HAP-1 (cell line): Measurements from ENCODE around the gene GRN.
A peak's percentile ranks its signal among the peaks of the same experiment; 100 is the strongest.

Source experiments
- DNase-seq, 2 experiments: peaks; one replicate each; pipeline ENCODE4 v3.0.0-alpha.2; 2016 to 2020; ENCODE audit warnings: low spot score in 2 of 2
- H3K27me3 ChIP-seq: fragments of 250-450 bp; sonication (Bioruptor Pico); 2 replicates; pipeline ENCODE4 v1.5.1; 2020; ENCODE audit warnings: low read depth, mild to moderate bottlenecking, moderate library complexity
- H3K36me3 ChIP-seq: fragments of 250-450 bp; sonication (Bioruptor Pico); replicated peaks from 2 replicates; pipeline ENCODE4 v1.5.1; 2020; ENCODE audit warnings: mild to moderate bottlenecking
- H3K4me1 ChIP-seq: fragments of 250-450 bp; sonication (Bioruptor Pico); 2 replicates; pipeline ENCODE4 v1.5.1; 2020; ENCODE audit warnings: mild to moderate bottlenecking
- H3K4me3 ChIP-seq: fragments of 250-450 bp; sonication (Bioruptor Pico); 2 replicates; pipeline ENCODE4 v1.5.1; 2020; ENCODE audit warnings: mild to moderate bottlenecking, moderate library complexity
- H3K9me3 ChIP-seq: fragments of 250-450 bp; sonication (Bioruptor Pico); 2 replicates; pipeline ENCODE4 v1.5.1; 2020; ENCODE audit warnings: mild to moderate bottlenecking, moderate library complexity
- in situ Hi-C: fragments of 300-500 bp; cut with MboI; formaldehyde crosslinking; loops from 3 replicates; pipeline ENCODE4 v1.14.3; 2020; ENCODE audit warnings: low sequenced_read_pairs, inconsistent platforms, mixed read lengths

The GRN gene

DNA sequence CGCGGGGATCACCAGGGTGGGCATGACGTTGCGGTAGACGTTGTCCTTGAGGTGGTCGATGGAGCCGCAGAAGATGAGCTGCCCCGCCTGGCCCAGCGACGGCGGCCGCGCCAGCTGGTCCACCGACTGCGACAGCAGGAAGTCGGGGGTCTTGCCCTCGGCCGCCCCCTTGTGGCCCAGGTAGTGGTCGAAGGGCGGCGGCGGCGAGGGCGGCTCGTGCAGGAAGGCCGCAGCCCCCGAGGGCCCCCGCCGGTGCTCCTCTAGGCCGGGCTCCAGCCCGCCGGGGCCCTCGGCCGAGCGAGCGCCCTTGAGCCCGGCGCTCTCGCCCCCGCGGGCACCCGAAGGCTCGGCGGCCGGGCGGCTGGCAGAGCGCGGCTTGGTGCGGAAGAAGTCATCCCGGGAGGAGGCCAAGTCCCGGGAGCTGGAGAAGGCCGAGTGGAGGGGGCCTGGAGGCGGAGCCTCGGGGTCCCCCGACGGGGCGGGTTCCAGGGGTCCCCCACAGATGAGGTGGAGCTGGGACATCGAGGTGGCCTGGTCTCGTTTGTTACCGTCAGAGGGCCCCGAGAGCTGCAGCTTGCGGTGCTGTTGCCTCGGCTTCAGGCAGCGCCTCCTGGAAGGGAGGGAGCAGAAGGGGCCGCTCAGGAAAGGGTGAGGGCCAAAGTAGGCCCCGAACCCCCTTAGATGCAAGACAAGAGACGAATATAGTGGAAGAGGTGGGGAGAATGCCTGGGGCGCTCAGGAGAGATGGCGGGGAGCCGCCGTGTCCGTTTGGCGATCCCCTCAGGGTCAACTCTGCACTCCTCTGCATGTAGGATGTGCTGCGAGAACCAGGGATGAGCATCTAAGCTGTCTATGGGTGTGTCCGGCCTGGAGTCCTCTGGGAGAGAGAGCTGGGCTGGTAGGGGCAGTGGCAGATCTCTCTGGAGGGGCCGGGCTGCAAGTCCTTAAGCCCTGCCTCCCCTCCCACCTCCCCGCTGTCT is 9.8 kb downstream of the GRN start:
- Histone ChIP-seq H3K36me3 (peaks cover 20% of the 10 kb centered on the region), H3K27me3 (no peaks in the 10 kb centered on the region), H3K9me3 (no peaks in the 10 kb centered on the region), H3K4me1 (no peaks in the 10 kb centered on the region), H3K4me3 (no peak overlapping the region)
- no peak for DNase-seq
- in situ Hi-C loops, result no loop called here

DNA sequence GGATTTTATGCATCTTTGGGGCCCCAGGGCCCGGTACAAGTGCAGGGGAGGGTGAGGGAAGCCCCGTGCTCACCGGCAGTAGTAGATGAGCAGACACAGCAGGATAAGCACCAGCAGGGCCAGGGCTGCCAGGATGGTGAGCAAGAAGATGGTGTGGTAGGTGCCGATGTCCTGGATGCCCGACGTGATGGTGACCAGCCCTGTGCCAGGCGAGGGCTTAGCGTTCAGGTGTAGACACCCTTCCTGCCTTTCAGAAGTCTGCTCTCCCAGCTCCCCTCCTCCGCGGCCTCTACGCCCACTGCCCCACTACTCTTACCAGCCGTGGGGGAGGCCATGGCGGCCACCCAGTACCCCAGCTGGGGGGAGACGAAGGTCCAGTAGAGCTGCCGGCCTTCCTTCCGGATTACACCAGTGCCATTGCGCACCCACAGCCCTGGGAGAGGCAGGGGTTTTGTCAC is 10.6 kb downstream of the GRN start:
- Histone ChIP-seq H3K4me1 (no peaks in the 10 kb centered on the region), H3K27me3 (no peaks in the 10 kb centered on the region), H3K4me3 (no peak overlapping the region), H3K9me3 (no peaks in the 10 kb centered on the region), H3K36me3 (peaks cover 17% of the 10 kb centered on the region)
- no peak for DNase-seq
- in situ Hi-C loops, result no loop called here

DNA sequence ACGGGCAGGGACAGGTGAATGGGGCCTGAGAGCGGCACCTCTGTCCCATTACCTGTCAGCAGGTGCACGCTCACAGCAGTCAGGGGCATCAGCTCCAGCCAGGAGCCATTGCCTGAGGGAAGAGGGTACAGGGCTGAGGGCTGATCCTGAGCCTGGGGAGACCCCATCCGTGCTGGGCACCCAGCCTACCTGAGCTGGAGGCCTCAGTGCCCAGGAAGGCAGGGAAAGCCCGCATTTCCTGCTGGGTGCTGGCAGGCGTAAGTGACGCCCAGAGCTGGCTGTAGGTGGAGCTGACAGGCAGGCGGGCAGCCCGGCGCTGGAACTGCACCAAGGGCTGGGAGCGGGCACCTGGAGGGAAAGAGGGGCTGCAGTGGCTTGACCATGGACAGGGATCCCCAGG is 11.1 kb downstream of the GRN start:
- in situ Hi-C loops, result no loop called here
- H3K4me1 ChIP-seq, result peaks cover 4% of the 10 kb centered on the region; the same call in 1 of the 2 replicates
- peaks cover 11% of the 10 kb centered on the region for H3K36me3 ChIP-seq
- no peak for DNase-seq
- H3K27me3 ChIP-seq, result no peaks in the 10 kb centered on the region
- no peaks in the 10 kb centered on the region for H3K9me3 ChIP-seq
- no peak overlapping the region for H3K4me3 ChIP-seq

DNA sequence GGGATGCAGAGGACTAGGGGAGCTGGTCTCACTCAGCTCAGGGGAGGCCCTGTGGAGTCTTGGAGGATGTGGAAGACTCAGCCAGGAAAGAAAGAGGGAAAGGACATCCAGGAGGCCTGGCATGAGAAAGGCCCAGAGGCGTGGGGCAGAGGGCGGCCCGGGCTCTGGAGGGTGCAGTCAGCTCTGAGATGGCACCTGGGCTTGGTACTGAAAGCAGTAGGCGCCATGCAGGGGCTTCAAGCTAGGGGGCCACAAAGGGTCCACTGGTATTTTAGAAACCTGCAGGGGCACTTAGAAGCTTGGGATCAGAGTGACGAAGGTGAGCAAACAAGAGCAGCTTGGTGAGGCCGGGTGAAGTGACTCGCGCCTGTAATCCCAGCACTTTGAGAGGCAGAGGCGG is 13.0 kb downstream of the GRN start:
- H3K4me3 ChIP-seq, result no peak overlapping the region
- DNase-seq, result no peak
- H3K27me3 ChIP-seq, result no peaks in the 10 kb centered on the region
- H3K36me3 ChIP-seq, result no peaks in the 10 kb centered on the region
- peaks cover 6% of the 10 kb centered on the region; the same call in 1 of the 2 replicates for H3K4me1 ChIP-seq
- in situ Hi-C loops, result no loop called here
- H3K9me3 ChIP-seq, result no peaks in the 10 kb centered on the region

DNA sequence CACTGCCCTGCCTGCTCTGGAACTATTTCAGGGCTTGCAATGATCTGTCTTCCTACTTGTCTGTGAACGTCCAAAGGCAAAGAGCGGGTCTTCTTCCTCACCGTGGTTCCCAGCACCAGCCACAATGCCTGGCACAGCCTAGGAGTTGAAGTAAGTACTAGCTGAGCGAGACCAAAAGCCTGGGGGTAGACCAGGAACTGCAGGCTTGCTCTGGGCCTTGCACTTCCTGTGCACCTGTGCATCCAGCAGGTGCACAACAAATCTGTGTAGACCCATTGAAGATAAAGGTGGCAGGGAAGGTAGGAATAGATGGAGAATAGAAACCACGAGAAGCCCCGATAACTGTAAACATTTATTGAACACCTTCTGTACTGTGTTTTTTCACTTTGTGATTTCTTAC is 13.9 kb downstream of the GRN start:
- in situ Hi-C loops, result no loop called here
- Histone ChIP-seq H3K36me3 (no peaks in the 10 kb centered on the region), H3K27me3 (no peaks in the 10 kb centered on the region)

DNA sequence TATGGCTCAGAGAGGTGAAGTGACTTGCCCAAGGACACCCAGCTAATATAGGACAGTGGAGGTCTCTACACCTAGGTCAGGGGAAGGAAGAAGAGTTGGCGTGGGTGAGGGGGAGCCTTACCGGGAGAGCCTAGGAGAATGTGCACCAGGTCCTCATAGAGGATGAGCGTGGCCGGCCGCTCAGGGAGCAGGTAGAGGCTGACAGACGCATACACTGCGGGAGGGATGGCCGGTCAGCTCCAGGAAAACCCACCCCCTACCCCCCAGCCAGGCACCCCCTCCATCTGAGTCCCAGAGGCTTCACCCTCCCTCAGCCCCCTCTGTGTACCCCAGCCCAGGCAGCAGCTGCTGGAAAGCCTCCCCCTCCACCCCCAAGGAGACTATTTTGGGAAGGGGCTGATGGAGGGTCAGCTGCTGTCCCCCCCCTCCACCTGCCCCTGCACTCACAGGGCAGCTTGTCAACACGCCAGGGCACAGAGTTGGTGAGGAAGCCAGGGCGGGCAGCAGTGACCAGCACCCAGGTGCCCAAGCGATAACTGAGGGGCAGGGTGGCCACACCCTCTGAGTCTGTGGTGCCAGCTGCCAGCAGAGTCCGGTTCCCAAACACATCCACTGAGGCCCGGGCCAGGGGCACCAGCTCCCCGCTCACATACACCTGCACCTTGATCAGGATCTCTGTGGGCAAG is 14.5 kb downstream of the GRN start:
- no peaks in the 10 kb centered on the region for H3K9me3 ChIP-seq
- H3K4me3 ChIP-seq, result no peak overlapping the region
- in situ Hi-C loops, result no loop called here
- no peaks in the 10 kb centered on the region for H3K27me3 ChIP-seq
- H3K36me3 ChIP-seq, result no peaks in the 10 kb centered on the region
- peaks cover 6% of the 10 kb centered on the region; the same call in 1 of the 2 replicates for H3K4me1 ChIP-seq
- no peak for DNase-seq

More for the DNA sequence above, 13.9 kb downstream of the GRN start:
- H3K4me3 ChIP-seq, result no peak overlapping the region
- H3K9me3 ChIP-seq, result no peaks in the 10 kb centered on the region
- peaks cover 6% of the 10 kb centered on the region; the same call in 1 of the 2 replicates for H3K4me1 ChIP-seq
- DNase-seq, result no peak

DNA sequence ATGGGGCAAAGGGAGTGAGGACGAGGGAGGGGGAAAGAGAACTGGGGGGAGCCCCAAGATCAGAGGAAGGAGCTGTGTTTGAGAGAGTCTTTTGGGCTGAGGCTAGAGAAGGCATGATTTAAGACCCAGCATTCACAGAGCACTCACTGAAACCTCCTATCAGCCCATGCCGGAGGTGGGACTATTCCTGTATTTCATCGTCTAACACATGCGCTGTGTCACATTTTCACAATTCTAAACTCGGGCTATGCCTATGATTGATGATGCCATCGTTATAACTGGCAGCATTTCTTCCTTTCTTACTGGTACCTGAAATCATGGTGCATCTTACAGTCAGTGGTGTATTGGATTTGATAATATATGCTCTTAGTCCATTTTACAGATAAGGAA is 15.0 kb downstream of the GRN start:
- Histone ChIP-seq H3K27me3 (no peaks in the 10 kb centered on the region), H3K36me3 (no peaks in the 10 kb centered on the region), H3K4me1 (peaks cover 6% of the 10 kb centered on the region; the same call in 1 of the 2 replicates), H3K9me3 (no peaks in the 10 kb centered on the region), H3K4me3 (no peak overlapping the region)
- no peak for DNase-seq
- in situ Hi-C loops, result no loop called here

DNA sequence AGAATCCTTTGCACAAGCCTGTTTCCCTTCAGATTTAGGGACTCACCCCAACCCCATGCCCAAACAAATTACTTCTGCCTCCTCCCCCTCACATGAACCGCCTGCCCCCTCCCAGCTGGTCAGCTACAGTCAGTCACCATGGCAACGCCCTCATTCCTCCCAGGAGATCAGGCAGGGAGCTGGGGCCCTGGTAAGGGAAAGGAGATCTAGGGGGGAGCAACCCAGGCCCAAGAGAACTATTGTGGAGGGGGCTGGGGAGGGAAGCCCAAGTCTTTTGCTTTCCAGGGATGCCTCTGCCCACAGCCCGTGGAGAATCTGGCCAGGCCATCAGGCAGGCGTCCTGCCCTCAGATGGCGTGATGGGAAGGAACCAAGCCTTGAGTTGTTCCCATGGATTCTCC is 15.7 kb downstream of the GRN start:
- Histone ChIP-seq H3K4me3 (no peak overlapping the region), H3K36me3 (no peaks in the 10 kb centered on the region), H3K27me3 (peaks cover 1% of the 10 kb centered on the region; the same call in 1 of the 2 replicates), H3K4me1 (peaks cover 6% of the 10 kb centered on the region; the same call in 1 of the 2 replicates), H3K9me3 (no peaks in the 10 kb centered on the region)
- in situ Hi-C loops, result no loop called here
- peak in 1 of 2 experiments; percentile 55 for DNase-seq

DNA sequence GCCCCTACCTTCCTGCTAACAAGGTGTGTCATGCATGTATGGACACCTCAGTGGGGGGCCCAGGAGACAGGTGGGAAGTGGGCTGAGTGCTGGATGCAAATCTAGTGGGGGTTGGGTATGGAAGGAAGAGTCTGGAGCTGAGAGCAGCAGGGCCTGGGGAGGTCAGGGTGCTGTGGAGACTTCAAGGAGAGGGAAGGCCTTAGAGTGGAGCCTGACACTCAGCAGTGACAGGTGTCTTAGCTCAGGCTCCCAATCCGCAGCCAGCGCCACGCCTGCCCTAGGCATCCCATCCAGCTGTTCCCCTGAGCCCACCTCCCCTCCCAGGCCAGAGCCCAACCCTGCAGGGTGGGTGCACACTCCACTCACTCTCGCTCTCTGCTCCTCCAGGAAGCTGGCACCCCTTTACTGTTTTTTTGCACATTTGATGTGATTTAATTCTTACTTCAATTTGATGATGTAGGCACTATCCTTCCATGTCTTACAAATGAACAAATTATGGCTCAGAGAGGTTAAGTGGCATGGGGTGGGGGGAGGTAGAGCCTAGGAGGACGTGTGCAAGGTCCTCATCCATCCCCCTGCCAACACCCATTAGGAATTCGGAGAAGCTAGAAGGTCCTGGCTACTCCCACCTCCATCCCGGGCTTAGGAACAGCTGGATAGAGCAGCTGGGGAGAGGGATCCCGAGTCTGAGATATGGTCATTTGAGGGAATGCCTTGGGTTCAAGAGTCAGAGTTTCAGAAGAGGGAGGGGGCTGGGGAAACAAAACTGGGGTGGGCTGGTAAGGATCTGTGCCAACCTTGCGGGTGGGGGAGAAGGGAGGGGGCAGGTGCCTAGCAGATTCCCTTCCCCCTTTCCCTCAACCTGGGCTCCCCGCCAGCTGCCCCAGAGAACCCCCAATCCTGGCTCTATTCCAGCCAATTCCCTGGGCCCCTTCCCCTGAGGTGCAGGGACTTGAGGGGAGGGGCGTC is 16.5 kb downstream of the GRN start:
- Histone ChIP-seq H3K36me3 (no peaks in the 10 kb centered on the region), H3K4me3 (no peak overlapping the region), H3K27me3 (peaks cover 5% of the 10 kb centered on the region; the same call in 1 of the 2 replicates), H3K4me1 (peaks cover 6% of the 10 kb centered on the region; the same call in 1 of the 2 replicates), H3K9me3 (no peaks in the 10 kb centered on the region)
- no peak for DNase-seq
- in situ Hi-C loops, result no loop called here

DNA sequence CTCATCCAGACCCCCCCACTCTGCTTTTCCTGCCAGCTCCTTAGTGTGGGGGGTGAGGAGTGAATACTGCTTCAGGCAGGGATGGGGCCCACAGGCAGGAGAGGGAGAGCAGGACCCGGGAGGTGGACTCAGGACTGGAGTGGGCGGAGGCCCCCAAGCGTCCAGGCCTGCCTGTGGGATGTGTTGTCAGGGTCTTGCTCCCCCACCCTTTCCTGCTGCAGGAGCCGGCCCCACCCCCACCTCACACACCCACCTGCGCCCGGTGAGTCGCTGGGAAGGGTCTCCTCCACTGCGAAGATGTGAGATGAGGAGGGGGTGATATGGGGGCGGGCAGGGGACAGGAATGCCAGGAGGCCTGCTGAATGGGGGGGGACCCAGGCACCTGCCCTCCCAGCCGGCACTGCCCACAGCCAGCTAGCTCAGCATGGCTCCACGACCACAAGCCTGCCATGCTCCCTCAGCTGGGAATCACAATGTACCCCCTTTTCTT is 17.4 kb downstream of the GRN start:
- Histone ChIP-seq H3K4me1 (peaks cover 6% of the 10 kb centered on the region; the same call in 1 of the 2 replicates), H3K9me3 (no peaks in the 10 kb centered on the region), H3K36me3 (no peaks in the 10 kb centered on the region), H3K4me3 (peak overlapping the region; percentile 64), H3K27me3 (peaks cover 5% of the 10 kb centered on the region; the same call in 1 of the 2 replicates)
- in situ Hi-C loops, result no loop called here
- no peak for DNase-seq

DNA sequence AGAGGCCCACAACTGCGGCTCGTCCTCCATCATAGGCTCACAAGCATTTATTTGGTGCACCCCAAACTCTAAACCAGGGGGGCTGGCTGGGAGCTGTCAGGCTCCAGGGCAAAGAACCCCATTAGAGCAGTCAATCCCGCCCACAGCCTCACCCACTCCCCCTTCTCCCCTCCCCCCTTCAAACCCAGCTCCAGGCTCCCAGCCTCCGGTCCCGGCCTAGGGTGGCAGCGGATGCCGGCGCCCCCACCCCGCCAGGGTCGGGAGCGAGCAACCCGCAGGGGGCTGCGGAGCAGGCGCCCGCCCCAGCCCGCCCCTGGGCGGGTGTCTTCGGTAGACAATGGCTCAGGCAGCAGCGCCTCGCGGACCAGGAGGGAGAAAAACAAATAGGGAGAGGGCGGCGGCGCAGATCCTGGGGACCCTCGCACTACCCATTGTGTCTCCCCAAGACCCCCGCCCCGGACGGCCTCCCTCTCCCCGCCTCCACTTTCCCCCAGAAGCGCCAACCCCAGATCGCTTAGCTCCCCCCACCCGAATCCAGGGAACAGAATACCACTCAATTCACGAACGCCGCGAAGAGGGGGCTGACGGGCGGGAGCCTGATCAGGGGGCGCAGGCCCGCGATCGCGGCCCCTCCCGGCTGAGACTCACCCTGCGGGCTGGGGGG is 18.0 kb downstream of the GRN start:
- H3K4me3 ChIP-seq, result peak overlapping the region; percentile 64
- no peaks in the 10 kb centered on the region for H3K9me3 ChIP-seq
- peak in 1 of 2 experiments; percentile 60 for DNase-seq
- H3K36me3 ChIP-seq, result no peaks in the 10 kb centered on the region
- peaks cover 5% of the 10 kb centered on the region; the same call in 1 of the 2 replicates for H3K27me3 ChIP-seq
- peaks cover 6% of the 10 kb centered on the region; the same call in 1 of the 2 replicates for H3K4me1 ChIP-seq
- in situ Hi-C loops, result no loop called here

DNA sequence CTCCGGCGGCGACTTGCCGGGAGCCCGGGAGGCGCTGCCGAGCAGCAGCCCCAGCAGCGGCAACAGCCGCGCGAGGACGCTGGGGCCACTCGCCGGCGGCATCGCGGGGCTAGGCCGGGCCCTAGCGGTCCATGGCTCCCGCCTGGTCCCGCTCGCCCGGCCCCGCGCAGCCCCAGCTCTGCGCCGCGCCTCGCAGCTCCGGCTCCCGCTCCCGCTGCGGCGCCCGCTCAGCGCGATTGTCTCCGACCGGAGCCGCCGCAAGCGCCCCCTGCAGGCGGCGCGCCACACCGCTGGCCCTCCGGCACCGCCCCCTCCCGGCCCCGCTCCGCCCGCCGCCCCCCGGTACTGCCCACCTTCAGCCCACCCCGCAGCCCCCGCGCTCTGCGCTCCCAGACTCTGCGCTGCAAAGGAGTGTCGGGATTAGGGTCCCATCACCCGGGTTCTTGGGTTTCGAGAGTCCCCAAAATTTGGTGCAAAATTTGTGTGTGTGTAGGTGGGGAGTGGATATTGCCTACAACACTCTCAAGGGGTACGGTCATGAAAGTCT is 18.6 kb downstream of the GRN start, which contains the start of gene FAM171A2:
Gene FAM171A2 (minus strand): TSS at position 241 of the 547 bp plus-strand sequence. CDS start 139 bp downstream, at position 102.
- Histone ChIP-seq H3K27me3 (peaks cover 5% of the 10 kb centered on the region; the same call in 1 of the 2 replicates), H3K4me3 (peak within 1 kb of the TSS; percentile 64), H3K4me1 (peaks cover 6% of the 10 kb centered on the region; the same call in 1 of the 2 replicates), H3K9me3 (no peaks in the 10 kb centered on the region), H3K36me3 (no peaks in the 10 kb centered on the region)
- in situ Hi-C loops, result no loop called here
- peak; percentile 70 to 80 for DNase-seq
